ENCODE measurements around the gene C1QL2. TPM values are rescaled to one million over a fixed set of nuclear protein-coding genes. Genes with fewer than 3 reads are reported as not detected.
A peak's percentile ranks its signal among the peaks of the same experiment; 100 is the strongest.

The C1QL2 gene
- polyA plus RNA-seq, 2 of the 4 experiments (the other 2 are of a cell fraction) = not detected

GRCh38 chr2:119160361-119160990 is 1.9 kb upstream of the C1QL2 start:
- H3K27ac ChIP-seq = no peak overlapping the region
- FAIRE-seq = no peak
- H3K4me1 ChIP-seq = 0 out of 3 replicates have a peak, but pooled peaks cover 4% of the 10 kb centered on the region
- ChIA-PET CTCF (interaction anchor here (0.6 to 1.9 kb wide), 5 partner anchors 13 to 776 kb away, joined by 3 to 5 read pairs (median 3); no protein-coding TSS in a partner anchor), POLR2A (no interaction called here)
- ATAC-seq = no peak
- no peak for DNase-seq (ENCODE audit: low read depth in 1 of 2, low spot score in 1 of 2)
- H3K4me2 ChIP-seq = no peak overlapping the region
- TF ChIP-seq, protein P1, sequence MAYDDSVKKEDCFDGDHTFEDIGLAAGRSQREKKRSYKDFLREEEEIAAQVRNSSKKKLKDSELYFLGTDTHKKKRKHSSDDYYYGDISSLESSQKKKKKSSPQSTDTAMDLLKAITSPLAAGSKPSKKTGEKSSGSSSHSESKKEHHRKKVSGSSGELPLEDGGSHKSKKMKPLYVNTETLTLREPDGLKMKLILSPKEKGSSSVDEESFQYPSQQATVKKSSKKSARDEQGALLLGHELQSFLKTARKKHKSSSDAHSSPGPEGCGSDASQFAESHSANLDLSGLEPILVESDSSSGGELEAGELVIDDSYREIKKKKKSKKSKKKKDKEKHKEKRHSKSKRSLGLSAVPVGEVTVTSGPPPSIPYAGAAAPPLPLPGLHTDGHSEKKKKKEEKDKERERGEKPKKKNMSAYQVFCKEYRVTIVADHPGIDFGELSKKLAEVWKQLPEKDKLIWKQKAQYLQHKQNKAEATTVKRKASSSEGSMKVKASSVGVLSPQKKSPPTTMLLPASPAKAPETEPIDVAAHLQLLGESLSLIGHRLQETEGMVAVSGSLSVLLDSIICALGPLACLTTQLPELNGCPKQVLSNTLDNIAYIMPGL (CRISPR knock-in tag; IDR thresholded peaks at IDR 0.05; ENCODE audit: borderline replicate concordance) = no peak
- TF ChIP-seq RFX5 (IDR thresholded peaks at IDR 0.05) (no peak), MYC (IDR thresholded peaks at IDR 0.05; ENCODE audit: borderline replicate concordance, low read length) (no peak), FOSL2 (IDR thresholded peaks at IDR 0.05) (no peak), FOSL2 (CRISPR knock-in tag; IDR thresholded peaks at IDR 0.05) (no peak), RAD21 (conservative IDR thresholded peaks at IDR 0.05 in 1 of 2, IDR thresholded peaks at IDR 0.05 in 1 of 2) (no peak), HOXB5 (CRISPR knock-in tag; IDR thresholded peaks at IDR 0.05) (no peak), ZFP36 (IDR thresholded peaks at IDR 0.05; ENCODE audit: borderline replicate concordance, partially characterized antibody) (no peak), EHF (CRISPR knock-in tag; IDR thresholded peaks at IDR 0.05) (no peak)
- TF ChIP-seq, protein P2, sequence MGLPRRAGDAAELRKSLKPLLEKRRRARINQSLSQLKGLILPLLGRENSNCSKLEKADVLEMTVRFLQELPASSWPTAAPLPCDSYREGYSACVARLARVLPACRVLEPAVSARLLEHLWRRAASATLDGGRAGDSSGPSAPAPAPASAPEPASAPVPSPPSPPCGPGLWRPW (IDR thresholded peaks at IDR 0.05) = no peak
- H3K9me3 ChIP-seq = no peaks in the 10 kb centered on the region
- WGBS (ENCODE audit: missing lambda C conversion rate) = 41% methylated on average over 9 of the region's 9 CpGs
- H3K4me3 ChIP-seq = no peak overlapping the region

- Histone ChIP-seq H3K27ac (no peak overlapping the region), H3K4me1 (0 out of 3 replicates have a peak, but pooled peaks cover 4% of the 10 kb centered on the region), H3K4me2 (peak overlapping the region; percentile 73), H3K9me3 (no peaks in the 10 kb centered on the region), H3K4me3 (peak overlapping the region; percentile 36)
- WGBS (ENCODE audit: missing lambda C conversion rate) = 0% methylated on average over 2 of the region's 78 CpGs
- no peak for FAIRE-seq
- TF ChIP-seq ZFP36 (IDR thresholded peaks at IDR 0.05; ENCODE audit: borderline replicate concordance, partially characterized antibody) (no peak), ZSCAN20 (CRISPR knock-in tag; IDR thresholded peaks at IDR 0.05) (no peak), HEYL (CRISPR knock-in tag; IDR thresholded peaks at IDR 0.05) (no peak), KDM1A (IDR thresholded peaks at IDR 0.05; ENCODE audit: low read depth) (no peak), ESRRA (IDR thresholded peaks at IDR 0.05; ENCODE audit: borderline replicate concordance, low read length) (no peak), PHF8 (IDR thresholded peaks at IDR 0.05; ENCODE audit: borderline replicate concordance, low read depth) (no peak), EP300 (IDR thresholded peaks at IDR 0.05) (no peak), RAD21 (conservative IDR thresholded peaks at IDR 0.05 in 1 of 2, IDR thresholded peaks at IDR 0.05 in 1 of 2) (no peak), CBX2 (IDR thresholded peaks at IDR 0.05; ENCODE audit: borderline replicate concordance, low read depth) (no peak), GATA3 (IDR thresholded peaks at IDR 0.05; ENCODE audit: borderline replicate concordance) (no peak), NFE2L2 (conservative IDR thresholded peaks at IDR 0.05; ENCODE audit: low read length) (no peak), FOSL2 (IDR thresholded peaks at IDR 0.05) (no peak), FOSL2 (CRISPR knock-in tag; IDR thresholded peaks at IDR 0.05) (no peak), RFX5 (IDR thresholded peaks at IDR 0.05) (no peak), TP53 (CRISPR knock-in tag; IDR thresholded peaks at IDR 0.05) (no peak), MAFK (IDR thresholded peaks at IDR 0.05; ENCODE audit: partially characterized antibody) (no peak), CBX8 (IDR thresholded peaks at IDR 0.05) (no peak), SREBF2 (IDR thresholded peaks at IDR 0.05) (no peak)
- TF ChIP-seq, protein P3, sequence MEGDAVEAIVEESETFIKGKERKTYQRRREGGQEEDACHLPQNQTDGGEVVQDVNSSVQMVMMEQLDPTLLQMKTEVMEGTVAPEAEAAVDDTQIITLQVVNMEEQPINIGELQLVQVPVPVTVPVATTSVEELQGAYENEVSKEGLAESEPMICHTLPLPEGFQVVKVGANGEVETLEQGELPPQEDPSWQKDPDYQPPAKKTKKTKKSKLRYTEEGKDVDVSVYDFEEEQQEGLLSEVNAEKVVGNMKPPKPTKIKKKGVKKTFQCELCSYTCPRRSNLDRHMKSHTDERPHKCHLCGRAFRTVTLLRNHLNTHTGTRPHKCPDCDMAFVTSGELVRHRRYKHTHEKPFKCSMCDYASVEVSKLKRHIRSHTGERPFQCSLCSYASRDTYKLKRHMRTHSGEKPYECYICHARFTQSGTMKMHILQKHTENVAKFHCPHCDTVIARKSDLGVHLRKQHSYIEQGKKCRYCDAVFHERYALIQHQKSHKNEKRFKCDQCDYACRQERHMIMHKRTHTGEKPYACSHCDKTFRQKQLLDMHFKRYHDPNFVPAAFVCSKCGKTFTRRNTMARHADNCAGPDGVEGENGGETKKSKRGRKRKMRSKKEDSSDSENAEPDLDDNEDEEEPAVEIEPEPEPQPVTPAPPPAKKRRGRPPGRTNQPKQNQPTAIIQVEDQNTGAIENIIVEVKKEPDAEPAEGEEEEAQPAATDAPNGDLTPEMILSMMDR (IDR thresholded peaks at IDR 0.05) = no peak
- TF ChIP-seq, protein P4, sequence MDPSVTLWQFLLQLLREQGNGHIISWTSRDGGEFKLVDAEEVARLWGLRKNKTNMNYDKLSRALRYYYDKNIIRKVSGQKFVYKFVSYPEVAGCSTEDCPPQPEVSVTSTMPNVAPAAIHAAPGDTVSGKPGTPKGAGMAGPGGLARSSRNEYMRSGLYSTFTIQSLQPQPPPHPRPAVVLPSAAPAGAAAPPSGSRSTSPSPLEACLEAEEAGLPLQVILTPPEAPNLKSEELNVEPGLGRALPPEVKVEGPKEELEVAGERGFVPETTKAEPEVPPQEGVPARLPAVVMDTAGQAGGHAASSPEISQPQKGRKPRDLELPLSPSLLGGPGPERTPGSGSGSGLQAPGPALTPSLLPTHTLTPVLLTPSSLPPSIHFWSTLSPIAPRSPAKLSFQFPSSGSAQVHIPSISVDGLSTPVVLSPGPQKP (IDR thresholded peaks at IDR 0.05; ENCODE audit: low read depth, low read length) = no peak
- TF ChIP-seq, protein P2 (IDR thresholded peaks at IDR 0.05) = no peak
- ChIA-PET POLR2A (no interaction called here), CTCF (interaction anchor here (0.7 kb wide), 1 partner anchor 133 kb away, joined by 4 read pairs; no protein-coding TSS in a partner anchor)
- no peak for ATAC-seq
- no peak for DNase-seq (ENCODE audit: low read depth in 1 of 2, low spot score in 1 of 2)
Measured at GRCh38 chr2:119157850-119158511, 570 bp downstream of the C1QL2 start.

Measured in A549 (cell line).